ENCODE measurements around the gene SARDH.

DNA sequence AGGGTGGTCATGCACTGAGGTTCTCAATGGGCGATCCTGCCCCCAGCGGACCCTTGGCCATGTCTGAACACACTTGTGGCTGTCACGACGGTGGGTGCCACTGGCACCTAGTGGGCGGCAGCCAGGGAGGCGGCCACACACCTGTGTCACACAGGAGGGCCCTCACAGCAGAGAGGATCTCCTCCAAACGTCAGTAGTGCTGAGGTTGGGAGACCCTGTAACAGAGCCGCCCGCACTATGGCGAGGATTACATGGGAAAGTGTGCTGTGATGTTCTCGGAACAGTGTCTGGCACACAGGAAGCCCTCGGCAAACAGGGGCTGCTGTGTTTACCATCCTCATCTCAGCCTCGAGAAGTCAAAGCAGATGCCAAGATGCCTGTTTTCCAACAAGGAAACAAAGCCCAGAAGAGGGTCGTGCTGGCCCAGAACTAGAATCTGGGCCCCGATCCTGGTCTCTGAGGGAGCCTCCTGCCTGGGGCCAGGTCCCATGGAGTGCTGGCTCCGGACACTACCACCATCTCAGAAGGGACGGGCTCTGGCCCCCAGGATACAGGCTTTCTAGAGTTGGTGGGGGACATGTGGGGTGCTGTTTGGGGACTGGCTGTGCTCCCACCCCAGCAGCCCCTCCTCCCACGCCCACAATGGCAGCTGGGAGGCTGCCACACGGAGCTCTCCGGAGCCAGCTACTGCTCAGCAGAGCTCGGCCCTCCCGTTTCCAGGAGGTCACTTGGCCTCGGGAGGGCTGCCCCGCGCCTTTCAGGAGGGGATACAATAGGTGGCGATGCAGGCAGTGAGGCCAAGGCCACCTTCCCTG, 53.8 kb downstream of the SARDH start:
- TF ChIP-seq, protein P1, sequence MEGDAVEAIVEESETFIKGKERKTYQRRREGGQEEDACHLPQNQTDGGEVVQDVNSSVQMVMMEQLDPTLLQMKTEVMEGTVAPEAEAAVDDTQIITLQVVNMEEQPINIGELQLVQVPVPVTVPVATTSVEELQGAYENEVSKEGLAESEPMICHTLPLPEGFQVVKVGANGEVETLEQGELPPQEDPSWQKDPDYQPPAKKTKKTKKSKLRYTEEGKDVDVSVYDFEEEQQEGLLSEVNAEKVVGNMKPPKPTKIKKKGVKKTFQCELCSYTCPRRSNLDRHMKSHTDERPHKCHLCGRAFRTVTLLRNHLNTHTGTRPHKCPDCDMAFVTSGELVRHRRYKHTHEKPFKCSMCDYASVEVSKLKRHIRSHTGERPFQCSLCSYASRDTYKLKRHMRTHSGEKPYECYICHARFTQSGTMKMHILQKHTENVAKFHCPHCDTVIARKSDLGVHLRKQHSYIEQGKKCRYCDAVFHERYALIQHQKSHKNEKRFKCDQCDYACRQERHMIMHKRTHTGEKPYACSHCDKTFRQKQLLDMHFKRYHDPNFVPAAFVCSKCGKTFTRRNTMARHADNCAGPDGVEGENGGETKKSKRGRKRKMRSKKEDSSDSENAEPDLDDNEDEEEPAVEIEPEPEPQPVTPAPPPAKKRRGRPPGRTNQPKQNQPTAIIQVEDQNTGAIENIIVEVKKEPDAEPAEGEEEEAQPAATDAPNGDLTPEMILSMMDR (IDR thresholded peaks at IDR 0.05; ENCODE audit: low read length), result no peak
- no peak for TF ChIP-seq EZH2 (IDR thresholded peaks at IDR 0.05; ENCODE audit: borderline replicate concordance, low read length)
